HG03521 (cell line): ENCODE data around the gene RFFL.

ENCODE experiments used
- ATAC-seq: cut with Tn5 transposase; IDR thresholded peaks from one replicate; pipeline ENCODE4 v1.9.1; 2021; ENCODE audit warnings: mild to moderate bottlenecking, moderate library complexity; ENCODE audit not compliant: unreplicated experiment

Gene RFFL

GRCh38 chr17:34980353-34980680 lies 83.2 kb downstream of the RFFL start, which contains the start of gene LIG3:
Gene LIG3 (plus strand): TSS chr17:34980512. CDS start chr17:34983006, 2,494 bp downstream.
- ATAC-seq: peak; percentile 81

GRCh38 chr17:34979650-34980352 lies 83.7 kb downstream of the RFFL start:
- ATAC-seq: no peak

GRCh38 chr17:34979153-34979552 lies 84.4 kb downstream of the RFFL start:
- no peak for ATAC-seq

- no peak for ATAC-seq
These were observed 88.4 kb downstream of the RFFL start for GRCh38 chr17:34974794-34975785.

- ATAC-seq: no peak
These were observed 89.3 kb downstream of the RFFL start for GRCh38 chr17:34974179-34974578.

- peak; percentile 89 for ATAC-seq
These were observed 102.2 kb downstream of the RFFL start, which contains the start of the genes CCT6B and ZNF830 for GRCh38 chr17:34961093-34961911. Gene CCT6B (minus strand): TSS chr17:34961460. CDS start chr17:34961393, 67 bp downstream. Gene ZNF830 (plus strand): TSS chr17:34961540. CDS start chr17:34961567, 27 bp downstream.

- no peak for ATAC-seq
These were observed 105.1 kb downstream of the RFFL start for GRCh38 chr17:34958438-34958837.
